NCI-H2107 treated with DMSO at 0.1 percent for 48 hours (cell line): Measurements from ENCODE around the gene CFAP58.

Source experiments
- DNase-seq: peaks from one replicate; lab custom pipeline; 2025; ENCODE audit not compliant: unreplicated experiment; lab: John Stamatoyannopoulos, UW

The CFAP58 gene

GRCh38 chr10:104353325-104354048, at the start of gene CFAP58:
TSS of gene CFAP58 (plus strand) at chr10:104353833. CDS start at chr10:104353898, 65 bp downstream.
- DNase-seq: peak; percentile 47

- no peak for DNase-seq
Measured at GRCh38 chr10:104304356-104304745, 49.3 kb upstream of the CFAP58 start.

- no peak for DNase-seq
Measured at GRCh38 chr10:104304927-104305326, 48.7 kb upstream of the CFAP58 start.

GRCh38 chr10:104306897-104307296, 46.7 kb upstream of the CFAP58 start:
- DNase-seq: no peak

- DNase-seq: no peak
Measured at GRCh38 chr10:104307576-104308438, 45.8 kb upstream of the CFAP58 start.

GRCh38 chr10:104308439-104308903, 45.2 kb upstream of the CFAP58 start:
- DNase-seq: no peak

- no peak for DNase-seq
Measured at GRCh38 chr10:104309980-104310978, 43.4 kb upstream of the CFAP58 start.

GRCh38 chr10:104311184-104311720, 42.4 kb upstream of the CFAP58 start:
- no peak for DNase-seq

- DNase-seq: no peak
Measured at GRCh38 chr10:104314591-104315485, 38.8 kb upstream of the CFAP58 start.

GRCh38 chr10:104315486-104315921, 38.1 kb upstream of the CFAP58 start:
- DNase-seq: no peak

- no peak for DNase-seq
Measured at GRCh38 chr10:104316321-104317099, 37.1 kb upstream of the CFAP58 start.

GRCh38 chr10:104317269-104317710, 36.3 kb upstream of the CFAP58 start:
- DNase-seq: no peak

GRCh38 chr10:104317726-104318299, 35.8 kb upstream of the CFAP58 start:
- DNase-seq: no peak

GRCh38 chr10:104318326-104318725, 35.3 kb upstream of the CFAP58 start:
- no peak for DNase-seq

- DNase-seq: no peak
Measured at GRCh38 chr10:104318810-104319741, 34.6 kb upstream of the CFAP58 start.

GRCh38 chr10:104321226-104321625, 32.4 kb upstream of the CFAP58 start:
- no peak for DNase-seq

GRCh38 chr10:104321725-104322415, 31.8 kb upstream of the CFAP58 start:
- peak; percentile 10 for DNase-seq
